HepG2 (cell line): ENCODE data around the gene APOL4.

Experiments
- BRF2 ChIP-seq: sonication (generic); formaldehyde crosslinking; IDR thresholded peaks from 2 replicates; pipeline ENCODE4 v1.8.1; 2022; ENCODE audit warnings: mild to moderate bottlenecking, missing genetic modification reagents
- CBX5 ChIP-seq: sonication (generic); formaldehyde crosslinking; IDR thresholded peaks from 2 replicates; pipeline ENCODE4 v1.4.0; 2020; ENCODE audit warnings: missing genetic modification reagents, borderline replicate concordance
- DZIP1 ChIP-seq: sonication (generic); formaldehyde crosslinking; IDR thresholded peaks from 2 replicates; pipeline ENCODE4 v1.5.0; 2020; ENCODE audit warnings: mild to moderate bottlenecking, missing genetic modification reagents
- EP300 ChIP-seq, 3 experiments: sonication (generic) in 1 of 3; formaldehyde crosslinking in 1 of 3; IDR thresholded peaks; 2 replicates each; pipeline versions ENCODE4 v1.5.1 to v1.6.1; 2011 to 2020; ENCODE audit warnings: low read depth in 2 of 3, low read length in 2 of 3, borderline replicate concordance in 1 of 3, improper control_type of control experiment in 1 of 3, mild to moderate bottlenecking in 1 of 3, missing genetic modification reagents in 1 of 3, moderate library complexity in 1 of 3
- FIP1L1 ChIP-seq: fragments of 200-400 bp; formaldehyde crosslinking; IDR thresholded peaks from 2 replicates; pipeline ENCODE4 v1.6.1; 2018; ENCODE audit warnings: low read depth, mild to moderate bottlenecking, low read length, moderate library complexity, borderline replicate concordance; ENCODE audit not compliant: insufficient read depth
- MED13 ChIP-seq: sonication (generic); formaldehyde crosslinking; IDR thresholded peaks from 2 replicates; pipeline ENCODE4 v1.5.0; 2020; ENCODE audit warnings: missing genetic modification reagents
- NBN ChIP-seq: fragments of 450-650 bp; conservative IDR thresholded peaks from 2 replicates; pipeline ENCODE4 v1.6.1; 2017
- NFRKB ChIP-seq: fragments of 450-650 bp; IDR thresholded peaks from 2 replicates; pipeline ENCODE4 v1.6.1; 2017
- RFX5 ChIP-seq: IDR thresholded peaks from 2 replicates; pipeline ENCODE4 v1.6.1; 2011; ENCODE audit warnings: low read depth, low read length, improper control_type of control experiment
- ZBTB20 ChIP-seq: sonication (generic); formaldehyde crosslinking; IDR thresholded peaks from 2 replicates; pipeline ENCODE4 v1.8.1; 2023; ENCODE audit warnings: missing genetic modification reagents, low read depth, mild to moderate bottlenecking, borderline replicate concordance
- ZNF280D ChIP-seq: sonication (generic); formaldehyde crosslinking; IDR thresholded peaks from 2 replicates; pipeline ENCODE4 v1.5.1; 2020; ENCODE audit warnings: mild to moderate bottlenecking, missing genetic modification reagents
- ZNF670 ChIP-seq: sonication (generic); formaldehyde crosslinking; IDR thresholded peaks from 2 replicates; pipeline ENCODE4 v1.8.0; 2022; ENCODE audit warnings: mild to moderate bottlenecking, missing genetic modification reagents, borderline replicate concordance
- ZNF780A ChIP-seq: sonication (generic); formaldehyde crosslinking; IDR thresholded peaks from 2 replicates; pipeline ENCODE4 v1.8.0; 2022; ENCODE audit warnings: mild to moderate bottlenecking, missing genetic modification reagents, moderate library complexity
- ZNF878 ChIP-seq: sonication (generic); formaldehyde crosslinking; IDR thresholded peaks from 2 replicates; pipeline ENCODE4 v1.8.1; 2023; ENCODE audit warnings: mild to moderate bottlenecking, missing genetic modification reagents, moderate library complexity

DNA sequence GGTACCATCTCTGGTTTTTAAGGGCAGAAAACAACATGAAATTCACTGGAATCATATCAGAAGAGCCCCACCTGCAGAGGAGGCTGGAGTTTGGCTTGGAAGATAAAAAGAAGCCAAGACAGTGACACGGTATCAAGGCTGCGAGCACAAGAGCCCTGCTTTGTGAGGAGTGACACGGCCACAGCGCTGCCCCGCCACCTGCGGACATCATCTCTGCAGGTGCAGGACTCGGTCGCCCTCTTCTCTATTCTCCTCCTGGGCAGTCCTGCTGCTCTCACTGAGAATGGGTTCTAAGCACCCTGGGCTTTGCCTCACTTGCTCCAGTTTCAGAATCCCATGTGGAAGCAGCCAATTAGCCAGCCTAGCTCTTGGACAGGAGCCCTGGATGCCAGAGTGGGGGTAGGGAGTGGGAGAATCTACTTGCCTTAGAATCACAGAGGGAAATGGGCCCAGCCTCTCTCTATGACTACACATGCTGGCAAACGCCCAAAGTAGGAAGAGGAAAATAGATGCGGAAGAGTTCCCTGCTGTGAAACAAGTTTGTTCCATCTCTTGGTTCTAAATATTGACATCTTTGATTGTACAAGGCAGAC lies 17.1 kb downstream of the APOL4 start:
- no peak for TF ChIP-seq EP300 (IDR thresholded peaks at IDR 0.05; ENCODE audit: low read depth in 2 of 2, low read length in 2 of 2)
- TF ChIP-seq EP300 (CRISPR knock-in tag; IDR thresholded peaks at IDR 0.05; ENCODE audit: borderline replicate concordance): no peak
- no peak for TF ChIP-seq ZNF780A (CRISPR knock-in tag)
- TF ChIP-seq ZNF670 (CRISPR knock-in tag): no peak
- no peak for TF ChIP-seq ZBTB20 (CRISPR knock-in tag)
- no peak for TF ChIP-seq NBN
- no peak for TF ChIP-seq FIP1L1
- TF ChIP-seq CBX5 (CRISPR knock-in tag): no peak
- no peak for TF ChIP-seq DZIP1 (CRISPR knock-in tag)
- no peak for TF ChIP-seq BRF2 (CRISPR knock-in tag)
- no peak for TF ChIP-seq MED13
- no peak for TF ChIP-seq NFRKB
- TF ChIP-seq RFX5: no peak
- no peak for TF ChIP-seq ZNF280D (CRISPR knock-in tag)
- TF ChIP-seq ZNF878 (CRISPR knock-in tag): no peak
